Kidney glomerular epithelial cell (primary cell): ENCODE results near the gene ADH6.
"Not testable (repeated sequence)": the region's sequence is repeated elsewhere in the genome, so short reads cannot be mapped to it uniquely, and the experiment has no call there.

Experiments
- DNase-seq: peaks from one replicate; lab custom pipeline; 2025; lab: John Stamatoyannopoulos, UW

The ADH6 gene

DNA sequence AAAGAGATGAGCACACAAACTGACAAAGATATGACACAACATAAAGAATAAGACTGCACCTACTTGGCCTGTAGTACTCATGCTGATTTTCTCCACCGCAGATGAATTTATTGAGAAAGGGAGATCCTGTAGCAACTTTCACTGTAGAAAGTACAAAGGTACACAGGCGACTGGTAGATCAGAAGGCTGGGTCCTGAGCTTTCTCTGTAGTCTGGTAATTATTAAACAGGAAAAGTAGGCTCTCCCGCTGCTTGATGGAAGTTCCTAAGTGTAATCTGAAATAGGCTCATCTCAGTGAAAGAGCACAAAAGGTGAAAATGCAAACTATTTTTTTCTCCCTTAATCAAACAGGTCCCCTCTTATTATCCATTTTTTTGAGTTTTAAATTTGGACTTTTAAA lies at the start of gene ADH6:
ADH6 (minus strand) TSS at position 175 of the 400 bp plus-strand sequence; CDS start at position 81, 94 bp downstream.
- DNase-seq = no peak

GRCh38 chr4:99264927-99265326 lies 45.9 kb upstream of the ADH6 start:
- no peak for DNase-seq

GRCh38 chr4:99252746-99253145 lies 33.7 kb upstream of the ADH6 start:
- no peak for DNase-seq

GRCh38 chr4:99248714-99249113 lies 29.7 kb upstream of the ADH6 start:
- DNase-seq = no peak

DNA sequence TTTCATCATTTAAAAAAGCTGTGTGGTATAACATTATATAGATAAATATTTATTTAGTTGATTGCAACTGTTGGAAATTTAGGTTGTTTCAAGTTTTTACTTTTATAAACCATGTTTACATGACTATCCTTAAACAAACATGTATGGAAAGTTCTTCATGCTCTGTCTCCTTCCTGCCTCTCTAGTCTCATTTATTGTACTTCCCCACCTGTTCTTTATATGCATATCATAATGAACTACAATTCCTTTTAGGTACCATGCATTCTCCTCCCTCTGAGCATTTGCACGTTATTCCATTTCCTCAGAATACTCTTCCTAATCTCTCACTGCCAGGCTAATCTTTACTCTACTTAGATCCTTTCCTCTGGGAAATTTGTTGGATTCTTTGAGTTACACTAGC lies 16.9 kb upstream of the ADH6 start:
- no peak for DNase-seq

- DNase-seq = no peak
These were observed 15.4 kb upstream of the ADH6 start for GRCh38 chr4:99234331-99235010.

- not testable (repeated sequence) for DNase-seq
These were observed 14.4 kb upstream of the ADH6 start for GRCh38 chr4:99233397-99233796.

- DNase-seq = not testable (repeated sequence)
These were observed 9.7 kb upstream of the ADH6 start for GRCh38 chr4:99228706-99229105.

GRCh38 chr4:99227646-99228045 lies 8.6 kb upstream of the ADH6 start:
- DNase-seq = not testable (repeated sequence)

DNA sequence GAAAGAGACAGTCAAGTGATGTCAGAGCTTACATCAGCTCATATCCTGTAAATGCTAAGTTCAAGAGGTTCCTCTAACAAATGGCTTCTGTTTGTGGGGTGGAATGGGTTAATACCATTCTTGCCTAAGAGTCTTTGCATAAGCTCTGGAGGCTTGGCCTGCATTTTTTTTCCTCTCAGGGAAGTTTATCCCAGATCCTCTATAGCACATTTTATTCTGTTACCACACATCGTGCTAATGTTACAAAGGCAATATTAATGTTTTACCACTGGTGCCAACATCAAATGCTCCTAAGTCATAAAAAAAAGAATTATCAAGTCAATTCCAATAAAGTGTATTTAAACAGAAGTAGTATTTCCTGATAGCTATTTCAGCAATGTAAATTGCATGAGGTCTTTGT lies 2.9 kb upstream of the ADH6 start:
- DNase-seq = no peak

- no peak for DNase-seq
These were observed 433 bp upstream of the ADH6 start for GRCh38 chr4:99219479-99219878.

DNA sequence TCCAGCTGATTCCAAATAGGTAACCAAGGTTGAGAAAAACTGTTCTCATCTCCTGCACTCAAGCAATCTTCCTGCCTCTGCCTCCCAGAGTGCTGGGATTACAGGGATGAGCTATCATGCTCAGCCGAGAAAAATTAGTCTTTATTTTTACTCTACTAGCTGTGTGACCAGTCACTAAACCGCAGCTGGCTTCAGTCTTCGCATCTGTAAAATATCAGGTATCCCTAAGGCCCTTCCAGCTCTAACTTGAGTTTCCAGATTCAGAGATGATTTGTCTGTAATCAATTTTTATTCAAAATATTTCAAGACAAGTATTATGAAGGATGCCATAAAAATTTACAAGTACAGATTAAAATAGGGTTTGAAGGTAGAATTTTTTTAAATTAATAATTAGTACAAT lies 3.5 kb downstream of the ADH6 start:
- DNase-seq = no peak

GRCh38 chr4:99210789-99211188 lies 8.3 kb downstream of the ADH6 start:
- DNase-seq = no peak

GRCh38 chr4:99209671-99210070 lies 9.4 kb downstream of the ADH6 start:
- no peak for DNase-seq

- no peak for DNase-seq
These were observed 10.3 kb downstream of the ADH6 start for GRCh38 chr4:99208719-99209075.

DNA sequence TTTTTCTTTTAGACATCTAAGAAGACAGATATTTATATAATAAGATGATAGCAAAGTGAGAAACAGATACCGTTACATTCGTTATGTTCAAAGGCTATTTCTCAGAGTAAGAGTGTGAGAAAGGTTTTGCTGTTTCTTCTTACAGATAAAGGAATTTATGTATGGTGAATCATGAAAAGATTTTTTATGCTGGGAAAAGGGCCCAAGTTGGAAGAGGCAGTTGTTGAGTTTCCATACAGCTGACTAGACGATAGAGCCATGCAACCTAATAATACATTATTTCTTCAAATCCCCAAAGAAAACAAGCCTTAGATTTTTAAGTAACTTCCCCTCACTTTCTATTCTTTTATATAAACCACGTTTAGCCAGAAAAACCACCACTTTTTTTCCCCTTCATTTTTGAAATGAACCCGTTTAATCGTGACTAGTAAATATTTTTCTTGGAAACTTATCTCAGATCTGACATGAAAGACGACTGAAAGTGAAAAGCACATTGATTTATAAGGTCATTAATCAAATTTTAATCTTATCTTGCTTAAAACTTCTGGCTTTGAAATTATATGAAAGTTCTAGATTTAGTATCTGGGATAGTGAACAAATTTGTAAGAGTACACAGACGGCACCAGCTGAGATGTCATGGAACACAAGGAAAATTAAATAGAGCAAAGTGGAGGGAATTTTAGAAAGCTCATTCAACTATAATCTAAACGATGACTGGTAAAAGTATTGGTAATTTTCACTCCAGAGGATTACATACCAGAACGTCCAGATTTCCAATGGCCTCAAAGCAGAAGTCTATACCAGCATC lies 10.9 kb downstream of the ADH6 start:
- DNase-seq = no peak

DNA sequence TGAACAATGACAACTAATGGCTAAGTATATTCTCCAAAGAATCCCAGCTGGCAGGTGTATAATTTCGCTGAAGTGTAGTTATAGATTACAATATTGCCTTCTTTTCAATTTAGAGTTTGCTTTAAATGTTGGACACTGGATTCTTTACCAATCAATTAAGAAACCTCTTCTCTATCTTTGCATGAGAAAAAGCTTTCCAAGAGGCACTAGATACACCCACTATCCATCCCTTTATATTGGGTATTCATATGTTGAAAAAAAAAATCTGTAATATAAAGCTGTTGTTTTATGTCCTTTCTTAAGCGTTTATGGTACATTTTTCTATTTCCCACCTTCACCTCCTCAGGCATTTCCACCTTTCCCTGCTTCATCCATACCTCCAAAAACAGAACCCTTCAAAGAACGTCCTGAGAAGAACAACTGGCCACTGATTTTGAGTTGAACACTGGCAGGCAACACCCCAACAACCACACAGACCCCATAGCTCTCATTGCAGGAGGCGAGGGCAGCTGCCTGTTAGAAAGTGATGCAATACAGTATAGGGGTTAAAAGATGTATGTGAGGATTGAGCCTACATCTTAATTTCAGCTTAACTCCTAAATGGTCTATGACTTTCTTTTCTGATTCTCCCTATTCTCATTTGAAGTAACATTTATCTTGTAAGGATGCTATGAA lies 11.8 kb downstream of the ADH6 start:
- no peak for DNase-seq

DNA sequence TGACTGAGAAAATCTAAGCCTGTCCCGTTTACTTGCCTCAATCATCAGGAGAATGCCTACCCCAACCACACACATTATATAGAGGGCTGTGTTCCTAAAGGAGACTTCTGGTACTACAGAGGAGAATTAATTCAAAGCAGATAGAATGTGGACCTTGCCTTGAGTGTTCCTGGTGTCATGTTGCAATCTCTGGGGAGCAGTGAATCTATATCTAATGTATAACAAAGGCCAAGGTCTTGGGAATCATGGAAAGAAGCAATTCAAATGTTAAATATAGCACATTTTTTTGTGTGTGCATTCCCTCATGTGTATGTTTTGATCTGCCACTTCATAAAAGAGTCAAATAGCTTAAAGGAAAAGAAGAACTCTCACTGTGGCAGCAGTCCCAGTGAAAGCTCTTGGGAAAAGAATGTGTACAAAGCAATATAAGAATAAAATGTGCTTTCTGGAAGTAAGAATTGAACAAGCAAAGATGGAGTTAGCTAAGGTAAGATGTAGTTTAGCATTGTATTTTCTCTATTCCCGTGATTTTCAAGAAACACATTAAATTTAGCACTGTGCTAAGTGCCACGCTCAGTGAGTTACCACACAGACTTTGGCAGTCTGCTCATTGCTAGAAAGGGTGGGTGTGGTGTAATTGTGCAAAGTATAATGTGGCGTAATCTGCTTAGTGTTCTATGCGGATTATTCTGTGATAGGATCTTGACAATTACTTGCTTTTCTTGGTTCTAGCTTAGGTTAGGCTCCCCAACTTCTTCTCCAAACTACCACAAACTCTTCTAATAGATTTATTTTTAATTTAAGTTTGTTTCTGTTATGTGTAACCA lies 13.7 kb downstream of the ADH6 start:
- no peak for DNase-seq

DNA sequence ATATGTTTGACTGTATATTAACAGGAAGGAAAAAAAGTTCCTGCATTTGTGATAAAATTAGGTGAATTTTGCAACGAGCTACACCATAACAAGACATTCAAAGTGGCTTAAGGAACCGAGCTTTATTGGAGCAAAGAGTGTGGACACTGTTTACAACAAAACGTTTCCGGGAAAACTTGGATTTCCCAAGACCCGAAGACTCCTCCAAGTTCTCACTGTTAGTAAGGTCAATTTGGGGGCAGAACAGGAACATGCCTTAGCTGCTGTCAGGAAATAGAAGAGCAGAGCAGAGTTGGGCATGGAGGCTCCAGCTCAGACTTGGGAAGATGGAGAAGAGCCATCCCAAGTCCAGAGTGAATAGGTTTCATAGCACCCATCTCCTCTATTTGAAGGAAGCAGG lies 16.5 kb downstream of the ADH6 start:
- no peak for DNase-seq

- no peak for DNase-seq
These were observed 17.0 kb downstream of the ADH6 start for GRCh38 chr4:99202094-99202493.

DNA sequence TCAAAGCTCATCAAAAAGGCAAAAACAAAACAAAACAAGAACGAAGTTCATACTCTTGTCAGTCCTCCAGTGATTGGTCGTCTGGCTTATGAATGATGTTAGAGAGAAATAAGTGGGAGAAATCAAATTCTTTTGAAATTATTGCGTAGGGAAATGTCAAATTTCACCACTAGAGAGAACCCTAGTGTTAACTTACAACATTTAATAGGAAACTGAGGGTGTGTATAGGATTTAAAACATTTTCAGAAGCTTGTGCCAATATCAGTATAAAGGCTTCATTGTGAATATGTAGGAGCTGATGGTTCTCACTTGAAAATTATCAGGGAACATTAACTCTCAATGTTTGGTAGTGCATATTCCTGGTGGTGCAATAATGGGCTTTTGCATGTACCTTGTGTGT lies 17.4 kb downstream of the ADH6 start:
- no peak for DNase-seq

DNA sequence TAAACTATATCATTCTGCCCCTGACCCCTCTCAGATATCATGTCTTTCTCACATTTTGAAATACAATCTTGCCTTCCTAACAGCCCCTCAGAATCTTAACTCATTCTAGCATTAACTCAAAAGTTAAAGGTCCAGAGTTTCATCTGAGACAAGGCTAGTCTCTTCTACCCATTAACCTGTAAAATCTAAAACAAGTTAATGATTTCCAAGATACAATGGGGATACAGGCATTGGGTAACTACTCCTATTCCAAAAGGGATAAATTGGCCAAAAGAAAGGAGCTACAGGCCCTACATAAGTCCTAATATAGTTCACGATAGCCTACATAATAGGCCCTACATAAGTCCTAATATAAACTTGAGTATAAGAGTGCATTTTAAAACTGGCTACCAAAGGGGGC lies 18.9 kb downstream of the ADH6 start:
- DNase-seq = no peak
